ENCODE data around the gene CRYBG1.
"Not testable (repeated sequence)": the region's sequence is repeated elsewhere in the genome, so short reads cannot be mapped to it uniquely, and the experiment has no call there.

CRYBG1 gene

GRCh38 chr6:106396426-106397220, 36.1 kb downstream of the CRYBG1 start:
- TF ChIP-seq MAX (IDR thresholded peaks at IDR 0.05; ENCODE audit: low read depth, low read length) (no peak), MYC (IDR thresholded peaks at IDR 0.05; ENCODE audit: low read depth, low read length) (no peak), CTCF (IDR thresholded peaks at IDR 0.05; ENCODE audit: low read depth, low read length) (no peak)
- DNase-seq (ENCODE audit: low read depth), result no peak
- H3K4me3 ChIP-seq (ENCODE audit: low read depth, low read length), result no peak overlapping the region

GRCh38 chr6:106397431-106397830, 36.9 kb downstream of the CRYBG1 start:
- no peak for TF ChIP-seq POLR2A (IDR thresholded peaks at IDR 0.05; ENCODE audit: extremely low read depth, insufficient read length)
- no peak for TF ChIP-seq MYC (IDR thresholded peaks at IDR 0.05; ENCODE audit: low read depth, low read length)
- TF ChIP-seq MAX (IDR thresholded peaks at IDR 0.05; ENCODE audit: low read depth, low read length), result no peak
- no peak overlapping the region for H3K4me3 ChIP-seq (ENCODE audit: low read depth, low read length)
- DNase-seq (ENCODE audit: low read depth), result no peak

GRCh38 chr6:106398621-106399020, 38.1 kb downstream of the CRYBG1 start:
- no peak overlapping the region for H3K4me3 ChIP-seq (ENCODE audit: low read depth, low read length)

GRCh38 chr6:106405044-106405443, 44.5 kb downstream of the CRYBG1 start:
- not testable (repeated sequence) for DNase-seq (ENCODE audit: low read depth); H3K4me3 ChIP-seq (ENCODE audit: low read depth, low read length)

More at GRCh38 chr6:106398621-106399020, 38.1 kb downstream of the CRYBG1 start:
- no peak for DNase-seq (ENCODE audit: low read depth)
- TF ChIP-seq CTCF (IDR thresholded peaks at IDR 0.05; ENCODE audit: low read depth, low read length), result no peak
- TF ChIP-seq MYC (IDR thresholded peaks at IDR 0.05; ENCODE audit: low read depth, low read length), result no peak
- no peak for TF ChIP-seq POLR2A (IDR thresholded peaks at IDR 0.05; ENCODE audit: extremely low read depth, insufficient read length)
- TF ChIP-seq MAX (IDR thresholded peaks at IDR 0.05; ENCODE audit: low read depth, low read length), result no peak

- no peak for DNase-seq (ENCODE audit: low read depth)
- TF ChIP-seq MYC (IDR thresholded peaks at IDR 0.05; ENCODE audit: low read depth, low read length), result no peak
These were observed 50.5 kb downstream of the CRYBG1 start for GRCh38 chr6:106411056-106411455.

GRCh38 chr6:106411643-106412200, 51.2 kb downstream of the CRYBG1 start:
- TF ChIP-seq POLR2A (IDR thresholded peaks at IDR 0.05; ENCODE audit: extremely low read depth, insufficient read length) (no peak), MAX (IDR thresholded peaks at IDR 0.05; ENCODE audit: low read depth, low read length) (no peak), CTCF (IDR thresholded peaks at IDR 0.05; ENCODE audit: low read depth, low read length) (no peak), MYC (IDR thresholded peaks at IDR 0.05; ENCODE audit: low read depth, low read length) (no peak)
- no peak for DNase-seq (ENCODE audit: low read depth)
- no peak overlapping the region for H3K4me3 ChIP-seq (ENCODE audit: low read depth, low read length)

More at GRCh38 chr6:106411056-106411455, 50.5 kb downstream of the CRYBG1 start:
- H3K4me3 ChIP-seq (ENCODE audit: low read depth, low read length), result no peak overlapping the region

- no peak overlapping the region for H3K4me3 ChIP-seq (ENCODE audit: low read depth, low read length)
- DNase-seq (ENCODE audit: low read depth), result no peak
- no peak for TF ChIP-seq MAX (IDR thresholded peaks at IDR 0.05; ENCODE audit: low read depth, low read length)
- TF ChIP-seq CTCF (IDR thresholded peaks at IDR 0.05; ENCODE audit: low read depth, low read length), result no peak
- TF ChIP-seq MYC (IDR thresholded peaks at IDR 0.05; ENCODE audit: low read depth, low read length), result no peak
- TF ChIP-seq POLR2A (IDR thresholded peaks at IDR 0.05; ENCODE audit: extremely low read depth, insufficient read length), result no peak
These were observed 52.5 kb downstream of the CRYBG1 start for GRCh38 chr6:106413016-106413415.
